NT2/D1 (cell line): ENCODE measurements around the gene SPTAN1.
"Not testable (repeated sequence)": the region's sequence is repeated elsewhere in the genome, so short reads cannot be mapped to it uniquely, and the experiment has no call there.

ENCODE experiments used
- DNase-seq: peaks from one replicate; pipeline ENCODE4 v3.0.0-alpha.2; 2011; ENCODE audit warnings: low read depth, low spot score
- H3K27me3 ChIP-seq: 2 replicates; pipeline ENCODE4 v1.6.0; 2011; ENCODE audit warnings: mild to moderate bottlenecking; ENCODE audit not compliant: insufficient read length, insufficient read depth
- H3K36me3 ChIP-seq: 2 replicates; pipeline ENCODE4 v1.6.1; 2011; ENCODE audit warnings: mild to moderate bottlenecking, low read length, mixed read lengths; ENCODE audit not compliant: insufficient read depth, insufficient read length
- H3K4me1 ChIP-seq: 2 replicates; pipeline ENCODE4 v1.5.1; 2011; ENCODE audit not compliant: insufficient read depth, insufficient read length
- H3K4me3 ChIP-seq: 2 replicates; pipeline ENCODE4 v1.5.1; 2011; ENCODE audit warnings: low read depth; ENCODE audit not compliant: insufficient read length
- H3K9ac ChIP-seq: 2 replicates; pipeline ENCODE4 v1.6.0; 2011; ENCODE audit warnings: low read depth; ENCODE audit not compliant: insufficient read length
- H3K9me3 ChIP-seq: 2 replicates; pipeline ENCODE4 v1.5.1; 2011; ENCODE audit warnings: mild to moderate bottlenecking, low read length; ENCODE audit not compliant: insufficient read depth
- SUZ12 ChIP-seq: IDR thresholded peaks from 2 replicates; pipeline ENCODE4 v1.6.1; 2011; ENCODE audit not compliant: insufficient read length, insufficient read depth; ENCODE audit errors: extremely low read depth
- YY1 ChIP-seq: IDR thresholded peaks from 2 replicates; pipeline ENCODE4 v1.6.1; 2011; ENCODE audit not compliant: insufficient read length, insufficient read depth
- ZNF274 ChIP-seq: IDR thresholded peaks from 2 replicates; pipeline ENCODE4 v1.6.1; 2011; ENCODE audit warnings: mild to moderate bottlenecking, low read depth, low read length

The SPTAN1 gene

GRCh38 chr9:128575916-128576315, 23.5 kb downstream of the SPTAN1 start:
- Histone ChIP-seq H3K36me3 (peaks cover 100% of the 10 kb centered on the region), H3K9ac (no peak overlapping the region), H3K4me3 (no peak overlapping the region), H3K9me3 (no peaks in the 10 kb centered on the region), H3K4me1 (no peaks in the 10 kb centered on the region), H3K27me3 (no peaks in the 10 kb centered on the region)
- TF ChIP-seq ZNF274 (no peak), YY1 (no peak), SUZ12 (no peak)
- no peak for DNase-seq

DNA sequence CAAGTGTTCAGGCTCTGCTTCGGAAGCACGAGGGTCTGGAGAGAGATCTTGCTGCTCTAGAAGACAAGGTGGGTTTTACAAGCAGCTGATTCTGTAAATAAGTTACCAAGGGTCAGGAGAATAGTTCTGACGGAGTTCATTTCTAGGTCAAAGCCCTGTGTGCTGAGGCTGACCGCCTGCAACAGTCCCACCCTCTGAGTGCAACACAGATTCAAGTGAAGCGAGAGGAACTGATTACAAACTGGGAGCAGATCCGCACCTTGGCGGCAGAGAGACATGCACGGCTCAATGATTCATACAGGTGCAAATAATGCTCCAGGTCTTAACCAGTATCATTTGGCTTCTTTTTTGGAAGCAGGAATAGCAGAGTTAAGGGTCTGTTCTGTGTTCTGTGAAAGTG, 24.8 kb downstream of the SPTAN1 start:
- H3K4me1 ChIP-seq: no peaks in the 10 kb centered on the region
- no peak for DNase-seq
- H3K4me3 ChIP-seq: no peak overlapping the region
- no peaks in the 10 kb centered on the region for H3K9me3 ChIP-seq
- no peak overlapping the region for H3K9ac ChIP-seq
- peaks cover 100% of the 10 kb centered on the region for H3K36me3 ChIP-seq
- H3K27me3 ChIP-seq: no peaks in the 10 kb centered on the region
- no peak for TF ChIP-seq ZNF274
- no peak for TF ChIP-seq SUZ12
- no peak for TF ChIP-seq YY1

- Histone ChIP-seq H3K9me3 (no peaks in the 10 kb centered on the region), H3K36me3 (peaks cover 100% of the 10 kb centered on the region), H3K27me3 (no peaks in the 10 kb centered on the region), H3K4me1 (no peaks in the 10 kb centered on the region), H3K9ac (no peak overlapping the region), H3K4me3 (no peak overlapping the region)
- TF ChIP-seq SUZ12 (no peak), YY1 (no peak), ZNF274 (no peak)
- no peak for DNase-seq
Observed at GRCh38 chr9:128579194-128579593, 26.8 kb downstream of the SPTAN1 start.

DNA sequence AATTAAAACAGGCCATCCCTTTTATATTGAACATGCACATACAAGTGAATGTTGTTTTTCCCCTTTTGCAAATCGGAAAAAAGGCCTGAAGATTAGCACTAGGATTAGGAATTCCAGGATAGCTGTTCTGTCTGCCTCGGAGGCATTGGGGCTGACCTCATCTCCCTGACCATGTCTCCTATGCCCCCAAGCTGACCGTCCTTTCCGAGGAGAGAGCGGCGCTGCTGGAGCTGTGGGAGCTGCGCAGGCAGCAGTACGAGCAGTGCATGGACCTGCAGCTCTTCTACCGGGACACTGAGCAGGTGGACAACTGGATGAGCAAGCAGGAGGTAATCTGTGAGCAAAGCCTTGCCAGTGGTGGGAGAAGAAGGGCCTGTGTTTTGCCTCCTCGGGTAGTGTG, 28.3 kb downstream of the SPTAN1 start:
- no peaks in the 10 kb centered on the region for H3K27me3 ChIP-seq
- no peak overlapping the region for H3K4me3 ChIP-seq
- no peak for DNase-seq
- no peak for TF ChIP-seq SUZ12
- no peak for TF ChIP-seq ZNF274
- TF ChIP-seq YY1: no peak
- H3K4me1 ChIP-seq: no peaks in the 10 kb centered on the region
- no peaks in the 10 kb centered on the region for H3K9me3 ChIP-seq
- H3K36me3 ChIP-seq: peaks cover 99% of the 10 kb centered on the region
- H3K9ac ChIP-seq: no peak overlapping the region

DNA sequence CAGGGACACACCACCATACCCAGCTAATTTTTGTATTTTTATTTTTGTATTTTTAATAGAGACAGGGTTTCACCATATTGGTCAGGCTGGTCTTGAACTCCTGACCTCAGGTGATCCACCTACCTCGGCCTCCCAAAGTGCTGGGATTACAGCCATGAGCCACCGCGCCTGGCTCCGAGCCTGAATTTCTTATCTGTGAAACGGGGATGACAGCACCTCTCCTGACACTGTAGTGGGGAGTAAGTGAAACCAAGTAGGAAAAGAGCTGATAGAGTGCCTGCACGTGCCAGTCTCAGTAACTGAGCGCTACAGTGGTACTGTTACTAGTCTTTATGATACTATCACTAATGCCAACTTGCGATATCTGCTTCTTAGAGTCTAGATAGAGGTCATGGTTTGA, 32.8 kb downstream of the SPTAN1 start:
- H3K4me1 ChIP-seq, H3K27me3 ChIP-seq, H3K4me3 ChIP-seq, H3K9ac ChIP-seq, DNase-seq, H3K9me3 ChIP-seq: not testable (repeated sequence)
- H3K36me3 ChIP-seq: peaks cover 93% of the 10 kb centered on the region

GRCh38 chr9:128586934-128587333, 34.5 kb downstream of the SPTAN1 start:
- H3K4me1 ChIP-seq, H3K9ac ChIP-seq, DNase-seq, H3K9me3 ChIP-seq, H3K4me3 ChIP-seq, H3K27me3 ChIP-seq: not testable (repeated sequence)
- peaks cover 89% of the 10 kb centered on the region for H3K36me3 ChIP-seq

- H3K27me3 ChIP-seq: no peaks in the 10 kb centered on the region
- peaks cover 88% of the 10 kb centered on the region for H3K36me3 ChIP-seq
- H3K9me3 ChIP-seq: no peaks in the 10 kb centered on the region
- no peak for TF ChIP-seq ZNF274
- no peak for TF ChIP-seq YY1
- no peak for TF ChIP-seq SUZ12
- DNase-seq: no peak
- no peak overlapping the region for H3K9ac ChIP-seq
- H3K4me1 ChIP-seq: no peaks in the 10 kb centered on the region
- H3K4me3 ChIP-seq: no peak overlapping the region
Observed at GRCh38 chr9:128587453-128587852, 35.1 kb downstream of the SPTAN1 start.

- no peak for DNase-seq
- TF ChIP-seq YY1: no peak
- TF ChIP-seq ZNF274: no peak
- no peak for TF ChIP-seq SUZ12
- Histone ChIP-seq H3K9ac (no peak overlapping the region), H3K36me3 (peaks cover 88% of the 10 kb centered on the region), H3K27me3 (no peaks in the 10 kb centered on the region), H3K4me3 (no peak overlapping the region), H3K9me3 (no peaks in the 10 kb centered on the region), H3K4me1 (no peaks in the 10 kb centered on the region)
Observed at GRCh38 chr9:128588581-128589233, 36.3 kb downstream of the SPTAN1 start.
